Cardiac fibroblast (primary cell): Measurements from ENCODE around the gene GARRE1.
"Not testable (repeated sequence)": the region's sequence is repeated elsewhere in the genome, so short reads cannot be mapped to it uniquely, and the experiment has no call there.

Experiments used
- DNase-seq, 2 donors: peaks; one replicate each; pipeline versions ENCODE4 v3.0.0 to v3.0.0-alpha.2; 2010; ENCODE audit warnings: low read depth in 2 of 2
- H3K4me3 ChIP-seq, 2 donors: replicated peaks in 1 of 2; 1 replicate in 1 of 2; 2 replicates in 1 of 2; pipeline ENCODE4 v1.5.1; 2011; ENCODE audit warnings: low read depth in 2 of 2, low read length in 2 of 2, mild to moderate bottlenecking in 2 of 2, moderate library complexity in 1 of 2
- CTCF ChIP-seq: IDR thresholded peaks from one replicate; pipeline ENCODE4 v1.5.1; 2011; ENCODE audit warnings: low read depth, mild to moderate bottlenecking, low read length, inconsistent platforms

The GARRE1 gene

DNA sequence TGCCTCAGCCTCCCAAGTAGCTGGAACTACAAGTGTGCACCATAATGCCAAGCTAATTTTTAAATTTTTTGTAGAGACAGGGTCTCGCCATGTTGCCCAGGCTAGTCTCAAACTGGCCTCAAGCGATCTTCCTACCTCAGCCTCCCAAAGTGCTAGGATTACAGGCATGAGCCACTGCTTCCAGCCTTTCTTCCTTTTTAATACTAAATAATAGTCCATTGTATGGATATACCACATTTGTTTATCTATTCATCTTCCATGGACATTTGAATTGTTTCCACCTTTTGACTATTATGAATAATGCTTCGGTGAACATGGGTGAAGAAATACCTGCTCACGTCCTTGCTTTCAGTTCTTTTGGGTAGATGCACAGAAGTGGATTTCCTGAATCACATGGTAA lies 24.4 kb downstream of the GARRE1 start:
- DNase-seq, result no peak
- TF ChIP-seq CTCF, result no peak
- no peak overlapping the region for H3K4me3 ChIP-seq

- H3K4me3 ChIP-seq, DNase-seq: not testable (repeated sequence)
Observed at GRCh38 chr19:34281444-34281843, 27.1 kb downstream of the GARRE1 start.

DNA sequence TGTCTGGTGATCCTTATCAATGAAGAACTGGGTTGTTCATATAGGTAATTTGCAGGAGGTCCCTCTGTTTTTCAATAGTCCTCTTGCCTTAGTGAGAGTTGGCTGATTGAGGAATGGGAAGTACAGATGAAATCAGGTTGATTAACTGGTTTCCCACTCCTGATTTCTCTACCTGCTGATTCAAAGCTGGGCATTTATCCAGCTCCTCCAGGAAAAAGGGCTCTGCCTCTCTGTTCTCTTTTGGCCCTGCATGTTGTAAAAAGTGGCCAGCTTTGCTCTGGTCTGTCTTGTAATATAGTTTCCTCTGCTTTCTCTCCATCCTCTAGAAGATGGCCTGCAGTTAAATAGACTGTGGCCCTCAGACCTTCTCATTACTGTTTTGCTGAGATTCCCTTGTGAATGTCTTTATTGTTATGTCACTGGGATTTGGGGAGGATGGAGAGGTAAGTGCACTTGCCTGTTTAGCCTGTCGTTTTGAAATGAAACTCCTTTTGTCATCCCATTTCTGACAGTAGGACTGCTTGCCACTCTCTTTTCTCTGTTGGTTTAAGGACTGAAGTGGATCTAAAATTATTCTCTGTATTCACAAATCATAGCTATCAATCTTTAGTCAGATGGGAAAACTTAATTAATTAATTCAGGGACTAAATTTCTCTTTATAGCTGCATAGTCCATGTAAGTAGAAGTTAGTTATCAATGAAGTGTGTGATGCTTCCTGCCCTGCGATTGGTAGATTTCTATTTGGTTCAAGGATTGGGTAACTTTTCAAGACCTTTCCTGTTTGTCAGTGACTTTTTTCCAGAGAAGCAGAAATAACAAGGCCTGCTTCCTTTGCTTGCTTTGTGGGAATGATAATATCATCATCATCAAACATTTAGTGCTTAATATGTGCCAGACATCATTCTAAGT lies 28.5 kb downstream of the GARRE1 start:
- no peak for DNase-seq
- TF ChIP-seq CTCF, result no peak
- H3K4me3 ChIP-seq, result no peak overlapping the region

- DNase-seq, result no peak
- TF ChIP-seq CTCF, result no peak
- H3K4me3 ChIP-seq, result no peak overlapping the region
Observed at GRCh38 chr19:34284505-34284904, 30.2 kb downstream of the GARRE1 start.

DNA sequence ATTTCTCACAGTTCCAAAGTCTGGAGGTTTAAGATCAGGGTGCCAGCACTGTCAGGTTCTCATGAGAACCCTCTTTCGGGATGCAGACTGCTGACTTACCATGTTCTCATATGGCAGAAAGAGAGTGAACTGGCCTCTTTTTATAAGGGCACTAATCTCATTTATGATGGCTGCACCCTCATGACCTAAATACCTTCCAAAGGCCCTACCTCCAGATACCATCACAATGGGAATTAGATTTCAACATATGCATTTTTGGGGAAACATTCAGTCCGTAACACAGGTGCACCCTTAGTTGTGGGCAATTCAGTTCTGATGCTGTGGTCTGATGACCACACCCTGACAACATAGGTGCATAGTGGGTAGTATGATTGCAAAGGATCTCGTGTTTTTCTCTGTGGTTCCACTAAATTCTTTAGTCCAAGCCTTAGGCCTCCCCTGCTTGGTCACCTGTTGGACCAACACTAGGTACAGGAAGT lies 33.3 kb downstream of the GARRE1 start:
- no peak for TF ChIP-seq CTCF
- no peak overlapping the region for H3K4me3 ChIP-seq
- DNase-seq, result no peak

GRCh38 chr19:34288381-34288780 lies 34.0 kb downstream of the GARRE1 start:
- no peak for TF ChIP-seq CTCF
- no peak overlapping the region for H3K4me3 ChIP-seq
- DNase-seq, result no peak

DNA sequence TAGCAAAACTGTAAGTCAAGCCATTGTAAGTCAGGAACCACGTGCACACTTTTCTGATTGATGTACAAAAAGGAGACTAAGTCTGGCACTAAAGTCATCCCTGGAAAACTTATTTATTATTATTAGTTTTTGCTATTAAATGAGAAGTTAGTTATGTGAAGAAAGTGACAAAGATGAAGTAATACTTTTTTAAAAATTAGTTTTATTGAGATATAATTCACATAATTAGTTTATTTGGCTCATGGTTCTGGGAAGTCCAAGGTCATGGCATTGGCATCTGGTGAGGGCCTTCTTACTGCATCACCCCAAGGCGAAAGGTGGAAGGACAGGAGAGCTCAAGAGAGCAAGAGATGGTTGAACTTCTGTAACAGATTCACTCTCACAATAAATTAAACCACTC lies 36.9 kb downstream of the GARRE1 start:
- no peak overlapping the region for H3K4me3 ChIP-seq
- no peak for TF ChIP-seq CTCF
- no peak for DNase-seq
